ENCODE measurements around the gene CFTR.

CFTR gene

DNA sequence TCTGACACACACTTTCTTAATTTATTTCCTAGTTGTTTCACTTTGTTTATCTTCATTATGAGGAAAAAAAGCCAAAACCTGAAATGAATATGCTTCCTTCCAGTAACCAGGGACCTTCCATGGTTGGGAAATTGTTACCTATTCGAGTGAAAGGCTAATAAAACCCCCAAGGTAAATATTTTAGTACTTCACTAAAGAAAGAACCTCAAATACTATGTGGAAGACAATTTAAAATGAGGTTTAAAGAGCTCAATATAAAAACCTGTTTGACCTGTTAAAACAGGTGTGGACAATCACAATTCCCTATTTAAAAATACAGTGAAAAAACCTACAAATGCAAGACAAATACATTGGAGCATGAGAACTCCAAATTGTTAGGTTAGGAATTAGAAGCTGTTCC is 192.6 kb downstream of the CFTR start:
- no peaks in the 10 kb centered on the region for H3K9me3 Mint-ChIP-seq
- no peak overlapping the region for H3K4me3 Mint-ChIP-seq
- ATAC-seq (no peak), DNase-seq (ENCODE audit: low spot score in 2 of 2) (no peak)
- no peak overlapping the region for H3K27ac Mint-ChIP-seq
- no peaks in the 10 kb centered on the region for H3K4me1 Mint-ChIP-seq
- H3K36me3 Mint-ChIP-seq: no peaks in the 10 kb centered on the region

- DNase-seq (ENCODE audit: low spot score in 2 of 2) (no peak), ATAC-seq (no peak)
- no peak overlapping the region for H3K4me3 Mint-ChIP-seq
- no peaks in the 10 kb centered on the region for H3K36me3 Mint-ChIP-seq
- H3K27ac Mint-ChIP-seq: no peak overlapping the region
- no peaks in the 10 kb centered on the region for H3K9me3 Mint-ChIP-seq
- H3K4me1 Mint-ChIP-seq: no peaks in the 10 kb centered on the region
Observed at GRCh38 chr7:117673367-117673766, 193.5 kb downstream of the CFTR start.

DNA sequence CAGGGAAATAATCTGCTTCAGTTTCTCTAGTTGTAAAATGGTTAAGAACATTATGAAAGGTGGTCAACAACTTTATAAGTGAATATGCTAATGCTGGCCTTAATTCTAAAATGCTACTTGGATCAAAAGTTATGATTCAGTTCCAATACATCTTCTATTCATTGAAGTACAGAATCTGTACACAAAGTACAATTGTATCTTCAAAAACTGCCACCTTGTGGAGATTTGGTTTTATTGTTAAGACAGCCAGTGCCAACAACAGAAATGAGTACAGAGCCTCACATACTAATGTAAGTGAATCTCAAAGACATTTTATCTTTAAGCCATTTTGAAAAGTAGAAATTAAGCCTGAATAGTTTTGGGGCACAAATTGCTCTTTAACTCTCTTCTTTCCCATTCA is 194.0 kb downstream of the CFTR start:
- H3K4me3 Mint-ChIP-seq: no peak overlapping the region

GRCh38 chr7:117674617-117675016 is 194.8 kb downstream of the CFTR start:
- DNase-seq (ENCODE audit: low spot score in 2 of 2): no peak
- ATAC-seq: no peak
- Mint-ChIP-seq H3K4me1 (no peaks in the 10 kb centered on the region), H3K9me3 (no peaks in the 10 kb centered on the region), H3K4me3 (no peak overlapping the region), H3K36me3 (no peaks in the 10 kb centered on the region), H3K27ac (no peak overlapping the region)

More for the DNA sequence above, 194.0 kb downstream of the CFTR start:
- no peak for ATAC-seq
- H3K36me3 Mint-ChIP-seq: no peaks in the 10 kb centered on the region
- no peak for DNase-seq (ENCODE audit: low spot score in 2 of 2)
- no peaks in the 10 kb centered on the region for H3K4me1 Mint-ChIP-seq
- no peaks in the 10 kb centered on the region for H3K9me3 Mint-ChIP-seq
- no peak overlapping the region for H3K27ac Mint-ChIP-seq

DNA sequence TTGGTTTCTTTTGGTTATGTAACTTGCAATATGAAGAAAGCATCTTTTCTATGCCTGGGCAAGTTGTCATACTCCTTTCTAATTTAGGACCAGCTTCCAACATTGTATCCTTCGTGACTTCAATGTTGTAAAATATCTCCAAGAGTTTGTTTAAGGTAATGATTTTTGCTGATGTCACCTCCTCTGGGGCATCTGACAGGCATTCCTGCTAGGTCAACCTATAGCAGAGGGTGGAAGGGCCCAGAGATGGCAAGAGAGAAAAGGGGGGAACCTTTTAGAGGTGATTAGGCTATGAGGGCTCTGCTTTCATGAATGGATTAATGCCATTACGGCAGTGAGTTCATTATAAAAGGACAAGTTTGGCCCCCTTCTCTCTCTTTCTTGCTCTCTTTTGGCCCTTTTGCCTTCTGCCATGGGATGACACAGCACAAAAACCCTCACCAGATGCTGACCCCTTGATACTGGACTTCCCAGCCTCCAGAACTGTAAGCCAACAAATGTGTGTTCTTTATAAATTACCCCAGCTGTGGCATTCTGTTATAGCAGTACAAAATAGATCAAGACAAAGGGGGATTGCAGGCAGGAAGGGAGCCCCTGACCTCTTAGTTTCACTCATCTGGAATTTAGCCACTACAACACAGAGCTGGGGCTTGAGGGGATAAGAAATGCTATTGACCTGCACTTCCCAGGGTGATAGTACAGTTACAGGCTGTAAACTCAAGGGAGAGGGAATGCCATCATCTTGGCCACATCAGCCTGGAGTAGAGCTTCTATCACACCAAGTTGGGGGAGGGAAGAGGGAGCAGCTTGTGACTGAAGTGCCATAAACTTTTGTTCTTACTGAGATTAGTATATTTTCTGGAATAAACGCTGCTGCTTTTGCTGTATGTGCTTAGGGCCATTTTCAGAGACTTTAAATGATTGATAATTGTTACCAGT is 195.9 kb downstream of the CFTR start:
- Mint-ChIP-seq H3K4me3 (no peak overlapping the region), H3K36me3 (no peaks in the 10 kb centered on the region), H3K4me1 (no peaks in the 10 kb centered on the region), H3K9me3 (no peaks in the 10 kb centered on the region), H3K27ac (no peak overlapping the region)
- no peak for DNase-seq (ENCODE audit: low spot score in 2 of 2)
- ATAC-seq: no peak

DNA sequence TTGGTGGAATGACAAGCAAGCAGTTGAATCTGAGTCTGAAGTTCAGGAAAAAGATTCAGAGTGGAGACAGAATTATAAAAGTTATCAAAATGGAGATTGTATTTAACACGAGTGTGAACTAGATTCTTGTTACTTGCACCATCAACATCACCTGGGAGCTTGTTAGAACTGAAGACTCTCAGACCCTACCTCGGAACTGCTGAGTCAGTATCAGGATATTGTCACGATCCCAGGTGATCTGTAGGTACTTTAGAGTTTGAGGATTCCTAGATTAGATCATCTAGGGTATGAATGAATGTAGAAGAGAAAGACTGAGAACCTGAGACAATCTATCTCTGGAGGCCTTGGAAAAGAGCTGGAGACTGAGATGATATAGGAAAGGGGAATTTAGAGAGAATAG is 199.3 kb downstream of the CFTR start:
- ATAC-seq: no peak
- no peaks in the 10 kb centered on the region for H3K36me3 Mint-ChIP-seq
- no peak overlapping the region for H3K27ac Mint-ChIP-seq
- DNase-seq (ENCODE audit: low spot score in 2 of 2): no peak
- H3K4me1 Mint-ChIP-seq: no peaks in the 10 kb centered on the region
- H3K4me3 Mint-ChIP-seq: no peak overlapping the region
- no peaks in the 10 kb centered on the region for H3K9me3 Mint-ChIP-seq

DNA sequence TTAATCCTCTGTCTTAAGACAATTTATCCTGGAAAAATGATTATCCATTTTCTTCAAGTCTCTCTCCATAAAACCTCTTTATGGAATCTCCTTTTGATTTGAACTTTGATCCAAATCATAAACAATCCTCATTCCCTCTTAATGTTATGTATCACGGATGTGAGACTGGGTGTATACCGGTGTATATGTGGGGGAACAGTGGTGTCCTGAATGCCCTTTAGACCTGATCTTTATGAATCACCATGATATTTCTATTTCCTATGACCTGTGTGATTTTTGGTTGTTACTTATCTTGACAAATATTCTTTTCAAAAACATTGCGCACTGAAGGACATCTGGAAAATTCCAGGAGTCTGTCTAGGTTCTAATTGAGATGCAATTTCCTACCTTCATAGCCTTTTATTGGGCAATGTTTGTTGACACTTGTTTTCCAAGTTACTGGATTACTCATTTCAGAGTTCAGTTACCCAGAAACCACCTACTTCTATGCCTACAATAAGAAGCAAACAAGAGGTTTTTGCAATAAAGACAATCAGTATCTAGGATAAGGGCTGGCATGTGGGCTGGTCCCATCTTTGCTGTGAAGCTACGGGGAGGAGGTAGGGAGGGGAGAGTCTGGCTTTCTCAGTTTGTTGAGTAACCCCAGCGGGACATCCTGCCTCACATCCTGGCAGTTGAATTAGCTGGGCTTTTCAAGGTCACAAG is 203.0 kb downstream of the CFTR start:
- H3K27ac Mint-ChIP-seq: no peak overlapping the region
- no peak overlapping the region for H3K4me3 Mint-ChIP-seq
- no peaks in the 10 kb centered on the region for H3K9me3 Mint-ChIP-seq
- H3K36me3 Mint-ChIP-seq: no peaks in the 10 kb centered on the region
- no peak for DNase-seq (ENCODE audit: low spot score in 2 of 2)
- no peaks in the 10 kb centered on the region for H3K4me1 Mint-ChIP-seq
- no peak for ATAC-seq

DNA sequence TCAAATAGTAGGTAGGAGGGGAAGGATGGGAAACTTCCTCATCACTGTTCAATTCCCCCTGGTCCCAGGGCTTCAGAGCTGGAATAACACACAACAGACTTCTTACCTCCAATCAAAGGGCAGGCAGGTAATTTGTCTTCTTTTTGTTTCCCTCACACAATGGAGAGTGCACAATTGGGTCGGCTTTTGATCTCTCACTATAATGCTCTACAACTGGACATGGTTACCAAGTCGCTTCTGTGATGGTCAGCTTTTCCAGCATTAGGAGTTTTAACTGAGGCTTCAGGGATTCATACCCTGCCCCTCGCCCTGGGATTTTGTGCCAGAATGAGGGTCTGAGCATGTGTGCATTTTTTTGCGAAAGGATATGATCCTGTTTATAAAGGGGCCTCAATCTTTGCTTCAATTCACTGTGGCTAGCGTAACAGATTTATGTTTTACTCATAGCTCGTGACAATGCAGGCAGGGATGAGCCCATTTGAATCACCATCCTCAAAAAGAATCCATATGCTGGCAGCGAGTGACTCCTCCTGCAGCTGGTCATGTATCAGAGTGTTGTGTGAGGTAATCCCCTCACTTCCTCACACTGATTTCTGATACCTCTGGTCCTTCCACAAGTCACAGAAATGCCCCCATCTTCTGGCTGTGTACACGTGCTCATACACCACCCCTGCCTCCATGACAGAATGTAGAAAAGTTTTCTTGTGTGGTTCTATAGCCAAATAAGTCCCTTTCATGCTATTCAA is 203.8 kb downstream of the CFTR start:
- ATAC-seq (no peak), DNase-seq (ENCODE audit: low spot score in 2 of 2) (no peak)
- Mint-ChIP-seq H3K9me3 (no peaks in the 10 kb centered on the region), H3K27ac (no peak overlapping the region), H3K36me3 (no peaks in the 10 kb centered on the region), H3K4me3 (no peak overlapping the region), H3K4me1 (no peaks in the 10 kb centered on the region)

DNA sequence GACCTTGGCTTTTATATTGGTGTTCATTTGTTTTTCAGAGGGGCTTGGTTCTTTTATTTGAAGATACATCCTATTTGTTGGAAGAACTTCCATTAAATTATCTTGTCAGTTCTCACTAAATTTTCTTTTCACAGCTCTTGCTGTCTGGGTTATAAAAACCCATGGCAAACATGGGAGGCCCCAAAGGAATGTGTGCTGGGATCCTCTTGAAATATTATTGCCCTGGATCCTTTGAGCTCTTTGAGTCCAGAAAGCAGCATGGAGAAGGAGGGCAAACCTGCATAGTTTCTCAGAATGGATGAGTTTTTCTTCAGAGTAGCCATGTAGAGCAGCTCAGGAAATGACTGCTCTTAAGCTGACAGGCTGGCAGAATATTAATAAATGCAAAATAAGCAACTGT is 206.0 kb downstream of the CFTR start:
- H3K27ac Mint-ChIP-seq: no peak overlapping the region
- DNase-seq (ENCODE audit: low spot score in 2 of 2) (no peak), ATAC-seq (no peak)
- H3K36me3 Mint-ChIP-seq: no peaks in the 10 kb centered on the region
- no peaks in the 10 kb centered on the region for H3K4me1 Mint-ChIP-seq
- no peak overlapping the region for H3K4me3 Mint-ChIP-seq
- peaks cover 9% of the 10 kb centered on the region for H3K9me3 Mint-ChIP-seq

GRCh38 chr7:117686311-117686935 is 206.6 kb downstream of the CFTR start:
- Mint-ChIP-seq H3K36me3 (no peaks in the 10 kb centered on the region), H3K9me3 (peaks cover 9% of the 10 kb centered on the region), H3K4me3 (no peak overlapping the region), H3K27ac (no peak overlapping the region), H3K4me1 (no peaks in the 10 kb centered on the region)
- DNase-seq (ENCODE audit: low spot score in 2 of 2): no peak
- no peak for ATAC-seq

DNA sequence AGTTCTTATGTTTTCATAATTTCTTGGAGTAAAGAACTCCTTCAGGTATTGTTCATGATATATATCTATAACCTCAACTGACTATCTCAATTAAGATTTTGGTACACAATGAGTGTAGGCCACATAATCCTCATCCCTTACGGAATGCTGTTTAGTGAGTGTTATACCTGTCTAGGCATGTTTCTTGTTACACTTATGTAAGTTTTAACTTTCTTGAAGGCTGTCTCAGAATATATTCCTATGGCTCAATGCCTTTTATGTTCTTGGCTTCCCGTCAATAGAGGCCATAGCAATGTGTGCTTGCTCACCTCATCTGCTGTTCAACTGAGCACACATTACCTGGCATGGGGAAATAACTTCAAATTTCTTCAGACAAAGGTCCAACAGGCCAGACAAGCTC is 208.3 kb downstream of the CFTR start:
- Mint-ChIP-seq H3K4me1 (no peaks in the 10 kb centered on the region), H3K9me3 (peaks cover 9% of the 10 kb centered on the region), H3K4me3 (no peak overlapping the region), H3K36me3 (no peaks in the 10 kb centered on the region), H3K27ac (no peak overlapping the region)
- ATAC-seq (no peak), DNase-seq (ENCODE audit: low spot score in 2 of 2) (no peak)

DNA sequence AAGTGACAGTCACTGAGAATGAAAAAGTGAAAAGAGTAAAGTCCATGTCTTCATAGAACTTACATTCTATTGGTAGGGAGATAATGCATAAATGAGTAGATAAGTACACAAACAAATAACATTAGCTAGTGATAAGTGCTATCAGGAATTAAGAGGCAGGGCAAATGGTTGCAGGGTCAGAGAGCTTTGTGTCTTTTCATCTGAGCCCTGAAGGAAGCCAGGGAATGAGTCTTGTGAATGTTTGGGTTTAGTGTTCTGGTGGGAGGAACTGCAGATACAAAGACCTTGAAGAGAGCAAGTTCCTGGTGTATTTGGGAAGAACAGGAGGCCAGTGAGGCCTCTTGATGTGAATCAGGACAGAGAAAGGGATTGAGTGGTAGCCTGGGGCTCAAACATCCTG is 209.6 kb downstream of the CFTR start:
- H3K36me3 Mint-ChIP-seq: no peaks in the 10 kb centered on the region
- no peak overlapping the region for H3K27ac Mint-ChIP-seq
- ATAC-seq (no peak), DNase-seq (ENCODE audit: low spot score in 2 of 2) (no peak)
- H3K9me3 Mint-ChIP-seq: peaks cover 12% of the 10 kb centered on the region
- no peaks in the 10 kb centered on the region for H3K4me1 Mint-ChIP-seq
- H3K4me3 Mint-ChIP-seq: no peak overlapping the region

DNA sequence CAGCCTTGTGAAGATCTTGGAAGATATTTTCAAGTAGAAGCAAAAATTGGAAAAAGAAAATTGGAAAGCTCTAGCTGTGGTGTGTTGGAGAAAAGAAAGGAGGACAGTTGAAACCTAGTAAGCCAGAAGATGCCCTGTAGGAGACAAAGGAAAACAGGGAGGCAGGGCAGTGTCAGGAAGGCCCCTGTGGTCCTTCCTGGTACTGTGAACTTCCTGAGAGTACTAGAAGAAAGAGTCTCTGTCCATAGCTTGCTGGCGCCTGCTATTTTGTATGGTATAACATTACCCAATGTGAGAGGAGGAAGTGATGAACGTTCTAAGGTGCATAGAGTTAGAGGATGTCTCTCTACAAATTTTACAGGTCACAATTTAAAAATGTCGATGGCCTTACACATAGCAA is 210.3 kb downstream of the CFTR start:
- H3K36me3 Mint-ChIP-seq: no peaks in the 10 kb centered on the region
- H3K4me3 Mint-ChIP-seq: no peak overlapping the region
- ATAC-seq (no peak), DNase-seq (ENCODE audit: low spot score in 2 of 2) (no peak)
- peaks cover 14% of the 10 kb centered on the region for H3K9me3 Mint-ChIP-seq
- no peaks in the 10 kb centered on the region for H3K4me1 Mint-ChIP-seq
- no peak overlapping the region for H3K27ac Mint-ChIP-seq

DNA sequence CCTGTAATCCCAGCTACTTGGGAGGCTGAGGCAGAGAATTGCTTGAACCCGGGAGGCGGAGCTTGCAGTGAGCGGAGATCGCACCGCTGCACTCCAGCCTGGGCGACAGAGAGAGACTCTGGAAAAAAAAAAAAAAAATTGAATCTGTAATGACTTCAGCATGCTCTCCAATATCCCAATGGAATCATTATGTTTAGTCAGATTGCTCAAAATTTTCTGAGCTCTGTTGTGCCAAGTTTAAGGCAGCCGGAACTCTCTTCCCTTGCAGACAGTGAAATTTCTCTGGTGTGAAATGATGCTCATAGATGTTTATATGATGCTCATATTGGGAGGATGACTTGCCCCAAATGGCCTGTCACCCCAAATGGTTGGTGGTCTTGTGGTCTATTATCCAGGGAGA is 212.5 kb downstream of the CFTR start:
- DNase-seq (ENCODE audit: low spot score in 2 of 2): no peak
- Mint-ChIP-seq H3K27ac (no peak overlapping the region), H3K36me3 (no peaks in the 10 kb centered on the region), H3K4me1 (no peaks in the 10 kb centered on the region), H3K4me3 (no peak overlapping the region), H3K9me3 (peaks cover 16% of the 10 kb centered on the region)
- ATAC-seq: no peak

GRCh38 chr7:117698018-117698417 is 218.2 kb downstream of the CFTR start:
- H3K9me3 Mint-ChIP-seq: peaks cover 7% of the 10 kb centered on the region
- H3K36me3 Mint-ChIP-seq: no peaks in the 10 kb centered on the region

More at GRCh38 chr7:117698018-117698417, 218.2 kb downstream of the CFTR start:
- no peak overlapping the region for H3K27ac Mint-ChIP-seq
- DNase-seq (ENCODE audit: low spot score in 2 of 2) (no peak), ATAC-seq (no peak)
- no peaks in the 10 kb centered on the region for H3K4me1 Mint-ChIP-seq
- H3K4me3 Mint-ChIP-seq: no peak overlapping the region

Data from stimulated activated effector memory CD8-positive, alpha-beta T cell treated with anti-CD3 and anti-CD28 coated beads, Interleukin-12 subunit alpha, Interleukin-12 subunit beta, amount 100 ng/mL, for 72 hours (primary cell).